Measurements from ENCODE around the gene NAA25. TPM values are rescaled to one million over a fixed set of nuclear protein-coding genes. Genes with fewer than 3 reads are reported as not detected.

The NAA25 gene
- total and polyA plus RNA-seq, 2 of the 4 experiments (the other 2 are of a cell fraction), result 10.3 to 25.5 TPM

GRCh38 chr12:112025808-112026375, 82.7 kb downstream of the NAA25 start:
- H2BK5ac ChIP-seq (ENCODE audit: low read depth, low read length, poor library complexity, severe bottlenecking), result no peak overlapping the region
- intact Hi-C loops (cut with micrococcal nuclease), result loop anchor here (1.0 kb wide), 1 partner anchor 27 kb away; no protein-coding TSS in a partner anchor
- H3K9me3 ChIP-seq (ENCODE audit: control insufficient read depth, insufficient read depth, low read length), result no peaks in the 10 kb centered on the region
- H2AK9ac ChIP-seq (replicated peaks; ENCODE audit: low read depth, low read length, poor library complexity), result no peak overlapping the region
- H2AK5ac ChIP-seq (ENCODE audit: low read depth, low read length), result no peak overlapping the region
- H3K4me2 ChIP-seq (ENCODE audit: low read depth, low read length), result no peak overlapping the region
- dilution Hi-C loops (cut with HindIII; ENCODE audit: low sequenced_read_pairs, unreplicated experiment), result no loop called here
- 82% methylated on average over 3 of the region's 4 CpGs; no CpG with 5 or more reads in 1 of the 2 experiments for WGBS, 2 experiments (ENCODE audit: extremely low coverage in 2 of 2, insufficient read length in 1 of 2)
- DNase-seq (no peak), ATAC-seq (ENCODE audit: low read depth) (no peak)
- peaks cover 4% of the 10 kb centered on the region for H3K9me1 ChIP-seq (ENCODE audit: insufficient read depth, low read length)
- in situ Hi-C loops (cut with MboI; ENCODE audit: low sequenced_read_pairs), result no loop called here
- H2BK120ac ChIP-seq (ENCODE audit: low read depth, low read length), result no peak overlapping the region
- H3K4me1 ChIP-seq (ENCODE audit: control insufficient read depth, insufficient read depth, low read length), result no peaks in the 10 kb centered on the region
- peaks cover 30% of the 10 kb centered on the region for H3K36me3 ChIP-seq (ENCODE audit: control insufficient read depth, insufficient read depth, low read length)
- no peak overlapping the region for H4K5ac ChIP-seq (ENCODE audit: low read depth, low read length)
- TF ChIP-seq FOS (IDR thresholded peaks at IDR 0.05; ENCODE audit: low read depth, low read length) (no peak), USF2 (IDR thresholded peaks at IDR 0.05; ENCODE audit: low read depth, low read length) (no peak)
- no peak overlapping the region for H3K4me3 ChIP-seq (ENCODE audit: insufficient read depth, low read depth, low read length)
- no peak overlapping the region for H3K27ac ChIP-seq (ENCODE audit: insufficient read depth, low read length)
- H3K4ac ChIP-seq (ENCODE audit: low read depth, low read length), result no peak overlapping the region
- H4K91ac ChIP-seq (ENCODE audit: insufficient read depth, low read depth, low read length), result no peak overlapping the region
- no peak overlapping the region for H3K23ac ChIP-seq (ENCODE audit: low read depth, low read length)
- H4K8ac ChIP-seq (ENCODE audit: low read depth in 2 of 2, low read length in 2 of 2), result no peak overlapping the region; a peak in 1 of 4 replicates
- POLR2A ChIA-PET (ENCODE audit: unreplicated experiment), result interaction anchor here (0.6 kb wide), 1 partner anchor 156 kb away, joined by 3 read pairs; no protein-coding TSS in a partner anchor
- H3K9ac ChIP-seq (ENCODE audit: low read depth, low read length), result no peak overlapping the region
- no peak overlapping the region for H2BK20ac ChIP-seq (ENCODE audit: low read depth, low read length)
- H2BK15ac ChIP-seq (ENCODE audit: low read depth, low read length), result no peak overlapping the region
- no peak overlapping the region for H3K14ac ChIP-seq (replicated peaks; ENCODE audit: low read depth, low read length)
- peaks cover 4% of the 10 kb centered on the region; the same call in 1 of the 2 replicates for H4K20me1 ChIP-seq (ENCODE audit: insufficient read depth, low read length)
- no peak overlapping the region for H3K18ac ChIP-seq (ENCODE audit: low read depth, low read length)
- CTCF ChIA-PET, result no interaction called here
- no TSS peak for BruUV-seq (replicated peaks)
- no peak overlapping the region for H3K56ac ChIP-seq (ENCODE audit: extremely low read depth, insufficient read depth, low read length)
- no peaks in the 10 kb centered on the region for H3K27me3 ChIP-seq (ENCODE audit: control insufficient read depth, insufficient read depth, low read length)
- H2AFZ ChIP-seq (replicated peaks; ENCODE audit: low read length, poor library complexity), result no peak overlapping the region
- peaks cover 11 to 42% of the 10 kb centered on the region in 2 experiments for H3K79me1 ChIP-seq (ENCODE audit: low read depth in 1 of 2, low read length in 2 of 2)

Data from IMR-90 (cell line).